HG03095 (cell line): ENCODE measurements around the gene PTCD2.
"Not testable (repeated sequence)": the region's sequence is repeated elsewhere in the genome, so short reads cannot be mapped to it uniquely, and the experiment has no call there.

ENCODE experiments used
- ATAC-seq: cut with Tn5 transposase; IDR thresholded peaks from one replicate; pipeline ENCODE4 v1.9.1; 2021; ENCODE audit warnings: moderate library complexity; ENCODE audit not compliant: unreplicated experiment

The PTCD2 gene

DNA sequence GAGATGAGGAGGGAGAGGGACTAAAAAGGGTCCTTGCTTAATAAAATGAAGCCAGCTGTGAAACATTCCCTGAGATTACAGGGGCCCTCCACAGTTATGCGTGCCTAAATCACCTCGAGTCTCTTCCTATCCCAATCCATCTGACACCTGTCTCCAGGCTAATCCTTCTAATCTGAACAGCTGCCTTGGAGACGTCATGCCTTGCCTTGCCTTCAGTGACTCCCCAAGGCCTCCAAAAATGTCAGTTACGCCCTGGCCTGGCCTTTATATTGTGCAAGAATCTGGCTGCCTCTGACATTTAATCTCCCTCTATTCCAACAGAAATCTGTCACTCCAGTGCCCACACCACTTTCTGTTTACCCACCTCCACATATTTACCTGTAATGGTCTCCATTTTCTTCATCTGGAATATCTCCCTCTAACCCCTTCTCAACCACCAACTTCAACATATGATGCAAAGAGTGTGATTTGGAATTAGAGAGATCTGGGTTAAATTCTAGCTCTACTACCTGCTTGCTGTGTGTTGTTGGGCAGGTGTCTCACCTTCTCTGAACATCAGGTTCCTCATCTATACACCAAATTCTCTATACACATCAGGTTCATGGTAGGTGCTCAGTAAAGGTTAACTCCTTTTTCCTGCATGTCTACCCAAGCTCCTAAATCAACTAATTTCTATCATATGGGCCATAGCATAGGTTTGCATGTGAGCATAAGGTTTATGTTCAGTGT, 57.9 kb downstream of the PTCD2 start:
- ATAC-seq = no peak

DNA sequence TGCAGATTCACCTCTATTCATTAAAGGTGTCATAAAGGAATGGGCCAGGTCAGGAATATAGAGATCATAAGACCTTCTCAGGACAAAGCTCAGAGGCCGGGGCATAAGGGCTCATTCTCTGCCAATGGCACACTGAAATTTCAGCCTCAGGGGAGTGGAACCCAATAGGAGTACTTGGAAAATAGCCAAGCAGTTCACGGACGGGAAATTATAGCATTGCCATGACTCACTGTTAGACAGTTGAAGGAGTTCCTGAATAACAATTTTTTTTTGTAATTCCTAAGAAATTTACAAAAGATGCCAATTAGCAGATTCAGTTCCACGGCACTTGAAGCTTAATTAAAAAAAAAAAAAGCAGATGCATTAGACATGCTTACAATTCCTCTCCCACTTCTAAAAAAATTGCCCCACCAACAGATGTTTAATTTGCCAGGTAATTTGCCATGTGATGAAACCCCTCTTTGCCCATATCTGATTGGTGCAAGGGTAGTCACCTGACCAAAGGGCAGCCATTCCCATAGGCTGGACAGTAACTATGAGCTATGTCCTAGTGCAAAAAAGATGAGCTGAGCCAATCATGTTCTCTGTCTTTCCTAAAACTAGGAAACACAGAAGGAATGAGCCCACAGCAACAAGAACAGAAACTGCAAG, 58.6 kb downstream of the PTCD2 start:
- no peak for ATAC-seq

DNA sequence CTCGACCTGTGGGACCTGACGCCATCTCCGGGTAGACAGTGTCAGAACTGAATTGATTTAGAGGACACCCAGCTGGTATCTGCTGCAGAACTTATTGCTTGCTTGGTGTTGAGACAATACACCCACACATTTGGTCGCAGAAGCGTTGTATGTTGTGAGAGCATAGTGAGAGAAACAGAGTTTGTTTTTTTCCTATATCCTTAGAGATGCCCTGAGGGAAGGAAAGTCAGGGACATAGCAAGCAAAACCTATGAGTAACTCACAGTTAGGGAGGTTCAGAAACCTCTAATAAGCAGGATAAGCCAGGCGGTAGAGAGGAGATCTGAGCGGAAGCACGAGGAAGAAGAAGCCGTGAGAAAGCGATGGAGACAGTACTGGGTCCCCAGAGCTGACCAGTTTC, 59.8 kb downstream of the PTCD2 start:
- no peak for ATAC-seq

DNA sequence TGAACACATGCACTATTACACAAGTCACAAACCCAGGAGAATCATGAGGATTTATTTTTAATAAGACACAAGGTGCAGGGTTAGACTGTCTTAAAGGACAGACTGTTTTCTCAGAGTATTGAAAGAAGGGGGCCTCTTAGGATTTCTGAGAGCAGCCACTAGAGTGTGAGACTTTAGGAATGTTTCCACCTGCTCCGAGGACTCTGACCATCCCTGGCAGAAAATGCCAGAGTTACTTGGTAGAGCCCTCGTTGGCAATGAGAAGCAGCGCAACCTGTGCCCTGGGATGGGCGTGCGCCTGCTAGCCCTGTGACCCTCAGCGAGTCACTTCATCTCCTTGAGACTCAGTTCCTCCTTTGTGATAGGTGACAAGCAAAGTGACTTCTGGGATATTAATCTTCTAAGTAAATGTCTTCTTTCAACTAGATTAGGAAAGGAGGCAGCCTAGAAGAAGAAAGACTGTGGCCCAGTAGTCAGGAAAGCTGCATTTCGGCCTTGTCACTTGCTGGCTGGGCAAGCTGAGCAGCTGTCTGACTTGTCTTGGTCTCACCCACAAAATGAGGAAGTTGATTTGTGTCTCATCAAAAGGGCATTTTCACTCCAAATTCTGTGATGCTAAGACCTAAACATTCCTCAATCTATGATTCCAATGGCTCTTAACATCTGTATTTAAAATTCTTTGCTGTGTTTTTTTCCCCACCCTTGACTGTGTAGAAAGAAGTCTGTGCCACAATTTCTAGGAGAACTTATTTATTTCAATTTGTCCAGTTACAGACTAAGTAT, 60.5 kb downstream of the PTCD2 start:
- ATAC-seq = no peak

DNA sequence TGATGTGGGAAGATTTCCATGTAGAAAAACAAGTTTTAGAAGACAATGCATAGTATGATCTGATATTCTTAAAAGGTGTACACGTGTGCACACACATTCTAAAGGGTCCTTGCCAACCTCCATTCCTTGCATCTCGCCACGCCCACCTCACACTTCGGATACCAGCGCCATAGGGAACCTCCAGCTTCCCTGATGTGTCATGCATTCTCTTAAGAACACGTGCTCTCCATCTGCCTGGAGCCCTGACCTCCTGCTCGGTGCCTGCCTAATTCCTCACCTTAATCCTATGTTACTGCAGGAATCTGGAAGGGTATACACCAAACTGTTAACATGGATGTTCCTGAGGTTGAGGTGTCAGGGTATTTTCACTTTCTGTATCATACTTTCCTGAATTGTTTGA, 63.1 kb downstream of the PTCD2 start:
- ATAC-seq = no peak

DNA sequence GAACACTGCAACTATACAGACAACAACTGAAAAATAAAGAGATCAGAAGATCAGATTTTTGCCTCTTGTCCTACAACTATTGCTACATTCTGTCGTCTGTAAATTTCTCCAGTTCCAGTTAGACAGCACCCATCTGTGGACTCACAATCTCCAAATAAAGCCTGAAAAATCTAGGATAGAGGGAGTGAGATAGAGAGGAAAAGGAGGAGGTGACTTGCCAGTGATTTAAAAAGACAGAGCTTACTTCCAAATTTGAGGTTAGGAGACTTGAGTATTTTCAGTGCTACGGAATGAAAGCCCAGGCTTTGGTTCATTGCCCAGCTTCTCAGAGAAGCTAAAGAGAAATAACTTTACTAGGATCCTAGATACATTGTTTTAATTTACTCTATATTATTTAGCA, 63.6 kb downstream of the PTCD2 start:
- no peak for ATAC-seq

DNA sequence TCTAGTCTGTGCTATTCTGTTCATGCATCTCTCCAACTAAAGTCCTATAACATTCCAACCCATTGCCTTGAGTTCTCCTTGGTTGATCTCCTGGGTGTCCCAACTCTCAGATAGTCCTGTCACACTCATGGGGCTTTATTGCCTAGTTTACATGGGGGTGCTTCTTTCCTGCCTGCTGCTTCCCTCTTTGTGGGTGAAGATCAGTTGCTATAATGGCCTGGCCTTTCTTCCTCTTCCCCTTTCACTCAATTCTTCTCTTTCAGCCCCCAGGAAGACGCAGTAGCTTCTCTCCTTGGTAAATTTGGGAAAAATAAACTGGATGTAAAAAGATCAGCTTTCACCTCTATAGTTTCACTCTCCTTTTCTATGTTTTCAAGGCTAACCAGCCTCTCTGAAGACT, 66.5 kb downstream of the PTCD2 start:
- ATAC-seq = no peak

DNA sequence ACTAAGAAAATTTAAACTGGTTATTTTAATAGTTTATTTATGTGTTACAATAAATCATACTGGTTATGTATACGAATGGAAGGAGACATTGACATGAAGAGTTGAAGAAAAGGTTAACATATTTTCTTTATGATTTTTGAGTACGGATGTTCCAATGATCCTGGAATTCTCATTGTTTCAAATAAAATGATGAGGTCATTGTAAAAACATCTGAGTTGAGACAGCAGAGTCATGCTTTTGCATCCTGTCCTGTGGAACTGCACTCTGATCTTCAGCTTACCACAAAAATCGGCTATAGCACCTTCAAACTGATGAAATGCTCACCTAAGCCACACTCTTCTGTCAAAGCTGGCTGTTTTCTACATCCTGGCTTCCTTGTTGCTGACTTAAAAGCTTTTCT, 67.8 kb downstream of the PTCD2 start:
- no peak for ATAC-seq

DNA sequence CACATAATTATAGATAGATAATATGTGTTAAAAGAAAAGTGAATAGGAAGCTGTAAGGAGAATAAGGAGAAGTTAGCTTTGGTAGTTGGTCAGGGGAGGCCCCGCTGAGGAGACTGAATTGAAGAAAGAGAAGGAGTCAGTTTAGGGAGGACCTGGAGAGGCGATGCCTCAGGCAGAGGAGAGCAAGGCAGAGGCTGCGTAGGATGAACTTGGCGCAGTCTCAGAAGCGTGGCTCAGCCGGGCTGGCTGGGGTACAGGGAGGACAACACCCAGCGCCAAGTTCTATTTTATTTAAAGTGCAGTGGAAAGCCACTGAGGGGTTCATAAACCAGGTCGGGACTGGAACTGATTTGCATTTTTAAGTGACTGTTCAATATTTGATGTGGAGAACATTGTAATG, 68.5 kb downstream of the PTCD2 start:
- no peak for ATAC-seq

DNA sequence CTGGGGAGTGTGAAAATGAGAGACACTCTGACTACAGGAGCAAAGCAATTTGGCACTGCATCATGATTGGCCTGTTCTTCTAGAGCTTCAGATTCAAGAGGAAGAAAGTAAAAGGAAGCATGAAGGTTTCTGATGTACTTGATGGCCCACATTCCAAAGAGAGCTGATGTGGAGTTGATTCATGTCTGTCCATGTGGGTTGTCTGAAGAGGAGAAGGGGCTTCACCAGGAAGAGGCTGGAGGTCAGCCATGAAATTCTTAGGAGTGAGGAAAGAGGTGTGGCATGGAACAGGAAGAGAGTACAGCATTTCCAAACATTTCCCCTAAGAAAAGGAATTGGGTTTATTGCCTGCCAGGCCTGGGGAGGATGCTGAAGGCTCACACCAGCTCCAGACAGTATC, 70.7 kb downstream of the PTCD2 start:
- ATAC-seq = no peak

DNA sequence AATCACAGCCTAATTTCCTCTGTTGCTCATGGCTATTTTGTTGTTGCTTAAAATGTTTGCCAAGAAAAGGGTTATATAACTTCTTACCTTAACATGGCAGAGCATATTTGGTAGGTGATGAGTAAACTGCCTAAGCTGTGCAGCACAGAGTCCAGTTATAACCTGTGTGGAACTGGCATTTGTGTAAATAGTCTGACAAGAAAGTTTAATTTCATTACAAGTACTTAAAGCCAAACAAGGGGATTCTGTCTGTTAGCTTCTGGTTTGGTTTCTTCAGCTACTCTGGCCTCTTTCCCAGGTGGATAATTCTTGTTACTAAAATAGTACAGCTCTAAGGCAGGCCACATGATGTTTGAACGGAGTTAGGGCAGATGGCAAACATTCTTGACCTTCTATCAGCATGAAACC, 72.2 kb downstream of the PTCD2 start:
- ATAC-seq = no peak

DNA sequence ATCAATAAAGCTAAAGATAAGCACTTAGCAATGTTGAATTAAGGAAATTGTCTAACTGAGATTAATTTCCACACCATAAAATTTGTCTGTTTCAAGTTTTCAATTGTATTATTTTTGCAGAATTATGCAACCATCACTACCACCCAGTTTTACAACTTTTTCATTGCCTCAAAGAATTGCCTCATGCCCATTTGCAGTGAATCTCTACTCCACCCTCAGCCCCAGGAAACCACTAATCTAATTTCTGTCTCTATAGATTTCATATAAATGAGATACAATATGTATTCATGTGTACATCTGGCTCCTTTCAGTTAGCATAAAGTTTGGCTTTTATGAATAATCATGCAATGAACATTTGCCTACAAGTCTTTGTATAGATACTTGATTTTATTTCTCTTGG, 72.9 kb downstream of the PTCD2 start:
- ATAC-seq = no peak

DNA sequence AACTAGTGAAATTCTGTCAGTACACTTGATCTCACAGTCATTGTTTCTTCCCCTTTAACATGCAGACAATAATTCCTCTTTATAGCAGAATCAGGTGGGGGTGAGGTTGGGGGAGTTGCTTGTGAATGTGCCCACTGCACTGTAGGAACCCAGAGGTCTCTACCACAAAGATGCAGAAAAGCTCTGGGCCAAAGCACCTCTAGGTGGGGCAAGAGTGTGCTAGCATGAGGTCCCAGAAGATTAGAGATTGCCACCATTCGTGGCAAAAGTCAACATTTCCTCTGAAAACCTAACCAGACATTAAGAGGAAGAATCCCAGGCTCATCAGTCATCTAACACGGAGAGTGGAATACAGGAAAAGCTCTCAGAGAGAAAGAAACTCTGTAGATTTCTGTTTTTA, 74.5 kb downstream of the PTCD2 start:
- ATAC-seq = no peak

DNA sequence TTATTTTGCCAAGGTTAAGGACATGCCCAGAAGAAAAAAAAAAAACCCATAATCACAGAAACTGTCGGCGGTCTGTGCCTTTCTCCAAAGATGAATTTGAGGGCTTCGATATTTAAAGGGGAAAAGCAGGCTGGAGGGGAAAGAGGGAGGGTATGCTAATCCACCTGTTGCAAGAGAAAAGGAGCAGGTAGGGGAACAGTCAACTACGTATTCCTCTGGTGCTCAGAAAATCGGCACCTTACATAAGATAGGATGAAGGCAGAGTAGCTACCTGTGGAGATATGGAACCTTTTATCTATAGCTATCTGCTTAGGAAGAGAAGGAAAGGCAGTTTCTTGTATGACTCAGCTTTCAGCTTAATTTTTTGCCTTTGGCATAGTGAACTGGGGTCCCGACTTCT, 77.7 kb downstream of the PTCD2 start:
- no peak for ATAC-seq

DNA sequence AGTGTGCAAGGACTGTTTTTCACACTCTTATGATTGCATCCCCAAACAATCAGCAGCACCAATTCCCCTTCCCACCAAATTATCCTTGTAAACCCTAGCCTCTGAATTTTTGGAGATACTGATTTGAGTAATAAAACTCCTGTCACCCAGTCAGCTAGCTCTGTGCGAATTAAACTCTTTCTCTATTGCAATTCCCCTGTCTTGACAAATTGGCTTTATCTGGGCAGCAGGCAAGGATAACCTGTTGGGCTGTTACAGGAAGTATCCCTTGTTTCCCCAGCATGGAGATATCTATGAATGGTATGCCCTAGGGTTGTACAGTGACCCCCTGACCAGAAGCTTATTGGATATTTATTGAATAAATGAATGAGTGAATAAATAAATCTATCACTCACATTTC, 80.8 kb downstream of the PTCD2 start:
- ATAC-seq = no peak

DNA sequence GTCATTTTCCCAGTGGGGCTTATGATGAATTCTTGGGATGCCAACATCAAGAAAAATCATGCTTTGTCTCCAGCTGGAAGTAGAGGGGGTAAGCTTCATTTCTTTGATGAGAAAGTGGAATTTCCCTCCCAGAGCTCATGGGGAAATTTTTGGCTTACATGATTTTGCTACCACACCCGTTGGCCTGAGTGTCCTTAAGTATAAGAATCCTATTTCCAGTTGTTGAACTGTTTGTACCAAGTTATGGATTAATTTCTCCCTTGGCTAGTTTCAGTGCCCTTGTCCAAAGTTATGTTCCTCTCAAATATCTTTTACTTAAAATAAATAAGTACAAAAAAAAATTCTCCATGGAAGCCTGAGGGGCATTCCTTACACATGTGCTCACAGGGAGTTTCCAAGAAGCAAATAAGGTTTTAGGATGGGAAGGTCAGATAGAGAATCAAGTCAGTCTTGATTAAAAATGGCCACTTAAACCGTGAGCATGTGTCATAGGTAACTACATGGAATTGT, 82.3 kb downstream of the PTCD2 start:
- ATAC-seq = no peak

DNA sequence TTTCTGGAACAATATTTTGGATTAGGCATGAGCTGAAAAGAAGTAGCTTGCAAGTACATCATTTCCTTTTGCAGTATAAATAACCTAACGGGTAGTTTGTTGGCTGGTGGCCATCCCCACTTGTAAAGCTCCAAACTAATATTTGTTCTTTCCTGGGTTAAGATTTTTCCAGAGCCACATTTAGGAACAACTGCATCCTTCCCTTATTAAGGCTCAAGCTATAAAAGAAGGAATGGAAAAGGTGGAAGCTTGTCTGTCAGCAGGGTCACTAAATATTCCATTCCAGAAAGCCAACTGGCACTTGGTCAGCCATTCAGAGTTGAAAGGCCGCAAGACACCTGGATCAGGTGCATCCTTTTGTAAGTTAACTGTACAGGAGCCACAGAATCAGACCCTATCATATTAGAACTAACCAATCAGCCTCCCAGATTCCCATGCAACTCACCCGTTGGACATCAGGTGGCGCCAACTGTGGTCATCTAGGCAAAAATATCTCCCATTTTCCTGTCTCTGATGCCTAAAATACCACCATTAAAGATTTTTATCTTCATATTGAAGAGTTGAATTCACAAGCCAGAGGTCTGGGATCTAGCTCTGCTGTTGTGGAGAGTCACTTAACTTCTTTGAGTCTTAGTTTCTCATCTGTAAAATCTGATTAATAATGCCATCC, 82.9 kb downstream of the PTCD2 start:
- ATAC-seq = no peak

DNA sequence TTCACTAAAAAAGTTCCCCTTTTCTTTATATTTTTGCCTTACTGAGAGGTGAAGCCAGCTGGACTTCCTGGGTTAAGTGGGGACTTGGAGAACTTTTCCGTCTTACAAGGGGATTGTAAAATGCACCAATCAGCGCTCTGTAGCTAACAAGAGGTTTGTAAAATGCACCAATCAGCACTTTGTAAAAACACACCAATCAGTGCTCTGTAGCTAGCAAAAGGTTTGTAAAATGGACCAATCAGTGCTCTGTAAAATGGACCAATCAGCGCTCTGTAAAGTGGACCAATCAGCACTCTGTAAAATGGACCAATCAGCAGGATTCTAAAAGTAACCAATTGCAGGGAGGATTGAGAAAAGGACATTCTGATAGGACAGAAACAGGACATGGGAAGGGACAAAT, 84.6 kb downstream of the PTCD2 start:
- not testable (repeated sequence) for ATAC-seq

DNA sequence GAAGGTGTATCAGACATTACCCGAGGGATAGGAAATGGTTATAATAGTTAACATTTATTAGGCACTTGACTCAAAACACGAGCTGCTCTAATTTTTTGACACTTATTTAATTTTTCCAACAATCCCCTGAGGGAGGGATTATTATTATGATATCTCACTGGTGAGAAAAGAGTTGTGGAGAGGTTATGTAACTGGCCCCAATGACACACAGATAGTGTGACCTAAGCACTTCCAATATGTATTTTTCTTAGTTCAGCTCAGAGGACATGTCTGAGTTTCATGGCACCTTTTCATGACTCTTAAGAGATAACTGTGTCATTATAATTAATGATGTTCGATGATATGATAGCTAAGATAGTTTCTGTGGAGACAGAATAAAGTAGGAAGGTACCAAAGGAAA, 86.9 kb downstream of the PTCD2 start:
- ATAC-seq = no peak

DNA sequence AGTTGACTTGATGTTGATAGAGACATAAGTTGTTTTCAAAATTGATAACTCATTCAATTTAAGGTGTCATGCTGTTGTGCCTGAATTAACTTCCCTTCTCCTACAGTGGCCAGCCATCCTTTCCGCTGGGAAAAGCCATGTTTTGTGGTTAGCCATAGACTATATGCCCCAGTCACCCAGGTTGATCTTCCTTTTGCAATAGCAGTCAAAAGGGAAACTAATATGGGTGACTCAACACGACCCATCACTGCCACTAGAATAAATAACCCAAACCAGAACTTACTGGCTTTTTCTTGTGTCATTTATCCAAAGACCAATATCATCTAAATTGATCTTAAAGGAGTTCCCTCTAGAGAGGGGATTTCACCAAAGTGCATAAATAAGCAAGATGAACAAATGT, 87.4 kb downstream of the PTCD2 start:
- no peak for ATAC-seq

DNA sequence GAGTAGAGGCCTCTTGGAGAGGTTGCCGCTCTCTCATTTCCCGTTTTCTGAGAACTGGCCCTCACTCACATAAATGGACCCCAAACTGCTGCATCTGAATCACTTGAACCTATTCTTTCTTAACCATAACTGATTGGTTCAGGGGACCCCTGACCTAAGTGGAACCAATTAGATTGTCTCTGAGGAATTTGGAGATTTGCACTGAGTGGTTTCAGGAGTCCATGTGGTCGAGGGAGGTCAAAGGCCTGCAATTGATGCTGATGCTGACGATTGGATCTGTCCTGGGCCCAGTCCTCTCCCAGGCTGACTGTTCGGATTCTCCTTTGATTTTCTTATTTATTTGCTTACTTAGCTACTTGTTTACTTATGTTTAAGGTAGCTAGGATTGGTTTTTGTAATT, 88.0 kb downstream of the PTCD2 start:
- no peak for ATAC-seq
